ENCODE measurements around the gene CLCN5.

The CLCN5 gene

DNA sequence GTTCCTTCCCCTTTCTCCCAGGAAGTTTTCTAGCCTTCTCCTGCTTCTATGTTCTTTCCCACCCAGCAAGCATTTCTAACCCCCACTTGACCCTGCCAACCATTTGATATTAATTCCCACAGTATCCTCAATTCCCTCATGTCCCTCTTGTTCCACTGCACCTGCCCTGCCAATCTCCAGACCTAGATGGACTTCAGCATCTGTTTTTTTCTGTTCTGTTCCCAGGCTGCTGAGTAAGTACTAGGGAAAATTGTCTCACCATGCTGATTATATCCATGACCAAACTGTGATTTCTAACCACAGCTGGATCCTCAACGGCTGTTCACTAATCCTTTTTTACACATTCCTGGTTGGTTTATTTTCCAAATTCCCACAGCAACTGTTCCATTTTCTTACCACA, 37.7 kb downstream of the CLCN5 start (continued):
- TF ChIP-seq CSRNP3 (CRISPR knock-in tag; IDR thresholded peaks at IDR 0.05), result no peak
- TF ChIP-seq ISL1 (CRISPR knock-in tag; IDR thresholded peaks at IDR 0.05), result no peak
- TF ChIP-seq, protein P1, sequence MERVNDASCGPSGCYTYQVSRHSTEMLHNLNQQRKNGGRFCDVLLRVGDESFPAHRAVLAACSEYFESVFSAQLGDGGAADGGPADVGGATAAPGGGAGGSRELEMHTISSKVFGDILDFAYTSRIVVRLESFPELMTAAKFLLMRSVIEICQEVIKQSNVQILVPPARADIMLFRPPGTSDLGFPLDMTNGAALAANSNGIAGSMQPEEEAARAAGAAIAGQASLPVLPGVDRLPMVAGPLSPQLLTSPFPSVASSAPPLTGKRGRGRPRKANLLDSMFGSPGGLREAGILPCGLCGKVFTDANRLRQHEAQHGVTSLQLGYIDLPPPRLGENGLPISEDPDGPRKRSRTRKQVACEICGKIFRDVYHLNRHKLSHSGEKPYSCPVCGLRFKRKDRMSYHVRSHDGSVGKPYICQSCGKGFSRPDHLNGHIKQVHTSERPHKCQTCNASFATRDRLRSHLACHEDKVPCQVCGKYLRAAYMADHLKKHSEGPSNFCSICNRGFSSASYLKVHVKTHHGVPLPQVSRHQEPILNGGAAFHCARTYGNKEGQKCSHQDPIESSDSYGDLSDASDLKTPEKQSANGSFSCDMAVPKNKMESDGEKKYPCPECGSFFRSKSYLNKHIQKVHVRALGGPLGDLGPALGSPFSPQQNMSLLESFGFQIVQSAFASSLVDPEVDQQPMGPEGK (CRISPR knock-in tag; IDR thresholded peaks at IDR 0.05; ENCODE audit: borderline replicate concordance), result no peak

- ATAC-seq, result no peak
- TF ChIP-seq, protein P1 (CRISPR knock-in tag; IDR thresholded peaks at IDR 0.05; ENCODE audit: borderline replicate concordance), result no peak
- no peak for TF ChIP-seq RARB (CRISPR knock-in tag; IDR thresholded peaks at IDR 0.05)
- no peak for TF ChIP-seq BACH2 (CRISPR knock-in tag; IDR thresholded peaks at IDR 0.05; ENCODE audit: borderline replicate concordance)
- TF ChIP-seq SNAI2 (CRISPR knock-in tag; IDR thresholded peaks at IDR 0.05), result no peak
- no peak for TF ChIP-seq OSR1 (CRISPR knock-in tag; IDR thresholded peaks at IDR 0.05)
- no peak for TF ChIP-seq ZNF565 (CRISPR knock-in tag; conservative IDR thresholded peaks at IDR 0.05; ENCODE audit: low read depth)
- no peak for TF ChIP-seq ZNF70 (CRISPR knock-in tag; IDR thresholded peaks at IDR 0.05)
- TF ChIP-seq TOX (CRISPR knock-in tag; IDR thresholded peaks at IDR 0.05; ENCODE audit: borderline replicate concordance), result no peak
- TF ChIP-seq ZFP30 (CRISPR knock-in tag; IDR thresholded peaks at IDR 0.05), result no peak
- TF ChIP-seq, protein P2, sequence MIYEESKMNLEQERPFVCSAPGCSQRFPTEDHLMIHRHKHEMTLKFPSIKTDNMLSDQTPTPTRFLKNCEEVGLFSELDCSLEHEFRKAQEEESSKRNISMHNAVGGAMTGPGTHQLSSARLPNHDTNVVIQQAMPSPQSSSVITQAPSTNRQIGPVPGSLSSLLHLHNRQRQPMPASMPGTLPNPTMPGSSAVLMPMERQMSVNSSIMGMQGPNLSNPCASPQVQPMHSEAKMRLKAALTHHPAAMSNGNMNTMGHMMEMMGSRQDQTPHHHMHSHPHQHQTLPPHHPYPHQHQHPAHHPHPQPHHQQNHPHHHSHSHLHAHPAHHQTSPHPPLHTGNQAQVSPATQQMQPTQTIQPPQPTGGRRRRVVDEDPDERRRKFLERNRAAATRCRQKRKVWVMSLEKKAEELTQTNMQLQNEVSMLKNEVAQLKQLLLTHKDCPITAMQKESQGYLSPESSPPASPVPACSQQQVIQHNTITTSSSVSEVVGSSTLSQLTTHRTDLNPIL (CRISPR knock-in tag; IDR thresholded peaks at IDR 0.05; ENCODE audit: low read depth), result no peak
- no peak for TF ChIP-seq ZFP3 (CRISPR knock-in tag; IDR thresholded peaks at IDR 0.05)
- TF ChIP-seq TCF4 (CRISPR knock-in tag; IDR thresholded peaks at IDR 0.05; ENCODE audit: borderline replicate concordance), result no peak
These were observed 48.3 kb downstream of the CLCN5 start for GRCh38 chrX:49970674-49971073.

DNA sequence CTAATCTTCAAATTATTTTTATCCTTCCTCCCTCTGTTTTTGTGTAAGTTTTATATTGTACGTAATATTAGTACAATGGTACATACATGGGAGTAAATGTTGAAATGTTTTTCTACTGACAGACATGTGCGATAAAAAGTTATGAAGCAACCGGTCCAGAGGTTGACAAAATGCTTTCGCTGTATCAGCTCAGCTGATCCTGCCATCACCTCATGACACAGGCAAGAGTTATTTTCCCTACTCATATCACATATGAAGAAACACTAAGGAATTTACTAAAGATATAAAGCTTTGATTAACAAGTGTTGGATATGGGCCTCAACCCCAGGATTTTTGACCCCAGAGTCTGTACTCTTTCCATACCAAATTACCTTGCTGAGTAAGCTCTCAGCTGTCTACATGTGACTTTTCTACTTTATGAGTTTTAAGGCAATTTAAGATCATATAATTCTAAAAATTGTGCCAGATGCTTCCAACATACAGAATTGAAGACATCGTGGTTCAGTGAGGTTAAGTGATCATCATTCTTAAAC, 50.0 kb downstream of the CLCN5 start:
- TF ChIP-seq ZC3H10 (CRISPR knock-in tag; IDR thresholded peaks at IDR 0.05) (no peak), ARNTL (CRISPR knock-in tag; IDR thresholded peaks at IDR 0.05; ENCODE audit: borderline replicate concordance, low read depth) (no peak), PPARA (CRISPR knock-in tag; IDR thresholded peaks at IDR 0.05; ENCODE audit: borderline replicate concordance) (no peak), ISL1 (CRISPR knock-in tag; IDR thresholded peaks at IDR 0.05) (no peak), CSDC2 (CRISPR knock-in tag; IDR thresholded peaks at IDR 0.05) (no peak), CSRNP3 (CRISPR knock-in tag; IDR thresholded peaks at IDR 0.05) (no peak), ZNF70 (CRISPR knock-in tag; IDR thresholded peaks at IDR 0.05) (no peak), TOX (CRISPR knock-in tag; IDR thresholded peaks at IDR 0.05; ENCODE audit: borderline replicate concordance) (no peak), ZFP3 (CRISPR knock-in tag; IDR thresholded peaks at IDR 0.05) (no peak), GLIS3 (CRISPR knock-in tag; IDR thresholded peaks at IDR 0.05) (no peak), RARB (CRISPR knock-in tag; IDR thresholded peaks at IDR 0.05) (no peak), ZFP30 (CRISPR knock-in tag; IDR thresholded peaks at IDR 0.05) (no peak)
- ATAC-seq, result no peak

DNA sequence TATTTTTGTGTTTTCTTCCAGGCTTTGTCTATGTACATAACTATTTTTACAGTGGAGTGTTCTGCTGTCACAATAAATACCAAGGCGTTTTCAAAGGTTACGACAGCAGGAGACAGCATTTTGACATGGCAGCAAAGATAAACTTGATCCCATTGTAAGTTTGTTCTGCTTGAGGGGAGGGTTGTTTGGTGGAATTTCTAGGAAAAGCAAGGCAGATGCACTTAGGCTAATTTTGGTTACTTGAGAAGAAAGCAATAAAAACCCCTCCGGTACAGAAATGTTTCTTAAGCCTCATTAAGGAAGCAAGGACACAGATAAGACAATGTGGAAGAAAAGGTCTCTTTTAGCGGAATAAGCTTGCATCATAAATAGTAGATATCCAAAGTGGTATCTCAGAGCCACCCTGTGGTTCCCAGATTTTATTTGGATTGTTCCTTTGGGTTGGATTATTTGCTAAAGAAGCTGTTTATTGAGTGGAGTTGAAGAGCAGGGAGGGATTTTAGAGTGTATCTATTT, 54.3 kb downstream of the CLCN5 start:
- TF ChIP-seq, protein P1 (CRISPR knock-in tag; IDR thresholded peaks at IDR 0.05; ENCODE audit: borderline replicate concordance), result no peak
- no peak for TF ChIP-seq POU6F1 (CRISPR knock-in tag; IDR thresholded peaks at IDR 0.05; ENCODE audit: borderline replicate concordance, low read depth)
- no peak for ATAC-seq

All from SK-N-SH treated with all-trans-retinoic acid at 6 μM for 48 hours (cell line).